Osteoblast (primary cell): ENCODE results near the gene MTERF1. TPM values are rescaled to one million over a fixed set of nuclear protein-coding genes. Genes with fewer than 3 reads are reported as not detected.

ENCODE experiments used
- DNase-seq: peaks from one replicate; pipeline ENCODE4 v3.0.0; 2011; ENCODE audit warnings: low spot score, mixed read lengths; ENCODE audit not compliant: insufficient read length; ENCODE audit errors: missing footprints
- H2AFZ ChIP-seq: 2 replicates; pipeline ENCODE4 v1.6.0; 2011; ENCODE audit warnings: mild to moderate bottlenecking, low read length
- H3K27ac ChIP-seq: 2 replicates; pipeline ENCODE4 v1.5.1; 2011; ENCODE audit warnings: mild to moderate bottlenecking, low read depth, low read length, moderate library complexity
- H3K27me3 ChIP-seq: 2 replicates; pipeline ENCODE4 v1.6.0; 2012; ENCODE audit warnings: mild to moderate bottlenecking, control low read depth, inconsistent platforms, low read length, moderate library complexity; ENCODE audit not compliant: insufficient read depth
- H3K36me3 ChIP-seq: 2 replicates; pipeline ENCODE4 v1.5.1; 2011; ENCODE audit warnings: mild to moderate bottlenecking, low read length, control low read depth, moderate library complexity; ENCODE audit not compliant: insufficient read depth
- H3K4me1 ChIP-seq: 2 replicates; pipeline ENCODE4 v1.5.1; 2011; ENCODE audit warnings: mild to moderate bottlenecking, low read length, control low read depth, moderate library complexity; ENCODE audit not compliant: insufficient read depth
- H3K4me2 ChIP-seq: 2 replicates; pipeline ENCODE4 v1.6.0; 2011; ENCODE audit warnings: mild to moderate bottlenecking, low read length; ENCODE audit not compliant: insufficient read depth
- H3K4me3 ChIP-seq: fragments of 200-600 bp; sonication (generic); 3 replicates; pipeline ENCODE4 v1.5.1; 2012; ENCODE audit warnings: mild to moderate bottlenecking, low read length, inconsistent platforms; ENCODE audit not compliant: insufficient read depth
- H3K79me2 ChIP-seq: 2 replicates; pipeline ENCODE4 v1.6.0; 2012; ENCODE audit warnings: mild to moderate bottlenecking, low read length, control low read depth, inconsistent platforms; ENCODE audit not compliant: insufficient read depth
- H3K9me3 ChIP-seq: 2 replicates; pipeline ENCODE4 v1.5.1; 2011; ENCODE audit warnings: low read depth, low read length, control low read depth
- H4K20me1 ChIP-seq: 2 replicates; pipeline ENCODE4 v1.6.0; 2012; ENCODE audit warnings: mild to moderate bottlenecking, low read length, control low read depth; ENCODE audit not compliant: insufficient read depth
- total RNA-seq: library from RNA; depleted of rRNA; stranded (reverse); fragments of >200 nt; gene quantifications from 2 replicates; pipeline ENCODE4 v1.2.3, GENCODE V29; 2012
- TF ChIP-seq, protein P1 (sequence below): IDR thresholded peaks from 2 replicates; pipeline ENCODE4 v1.5.1; 2011; ENCODE audit warnings: mild to moderate bottlenecking, low read depth, low read length, moderate library complexity; ENCODE audit errors: extremely low read depth

MTERF1 gene
- total RNA-seq, 1 donor, result 13.0 TPM

DNA sequence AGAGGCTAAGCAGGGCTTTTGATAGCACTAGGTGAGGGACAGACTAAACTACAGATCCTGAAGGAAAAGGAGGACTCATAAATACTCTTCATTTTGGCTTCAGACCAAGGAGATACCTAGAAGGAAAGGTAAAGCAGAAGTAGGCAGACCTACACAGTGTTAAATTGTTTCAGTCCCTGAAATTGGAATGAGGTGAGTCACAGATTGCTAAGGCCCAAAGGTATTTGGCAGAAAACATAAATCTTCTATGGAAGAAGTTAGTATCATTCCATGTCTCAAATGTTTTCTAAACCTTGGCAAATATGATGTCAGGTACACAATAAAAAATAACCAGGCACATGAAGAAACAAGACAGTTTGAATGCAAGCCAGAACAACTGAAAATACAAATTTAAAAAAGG, 30.0 kb downstream of the MTERF1 start:
- H3K36me3 ChIP-seq, result no peaks in the 10 kb centered on the region
- TF ChIP-seq, protein P1, sequence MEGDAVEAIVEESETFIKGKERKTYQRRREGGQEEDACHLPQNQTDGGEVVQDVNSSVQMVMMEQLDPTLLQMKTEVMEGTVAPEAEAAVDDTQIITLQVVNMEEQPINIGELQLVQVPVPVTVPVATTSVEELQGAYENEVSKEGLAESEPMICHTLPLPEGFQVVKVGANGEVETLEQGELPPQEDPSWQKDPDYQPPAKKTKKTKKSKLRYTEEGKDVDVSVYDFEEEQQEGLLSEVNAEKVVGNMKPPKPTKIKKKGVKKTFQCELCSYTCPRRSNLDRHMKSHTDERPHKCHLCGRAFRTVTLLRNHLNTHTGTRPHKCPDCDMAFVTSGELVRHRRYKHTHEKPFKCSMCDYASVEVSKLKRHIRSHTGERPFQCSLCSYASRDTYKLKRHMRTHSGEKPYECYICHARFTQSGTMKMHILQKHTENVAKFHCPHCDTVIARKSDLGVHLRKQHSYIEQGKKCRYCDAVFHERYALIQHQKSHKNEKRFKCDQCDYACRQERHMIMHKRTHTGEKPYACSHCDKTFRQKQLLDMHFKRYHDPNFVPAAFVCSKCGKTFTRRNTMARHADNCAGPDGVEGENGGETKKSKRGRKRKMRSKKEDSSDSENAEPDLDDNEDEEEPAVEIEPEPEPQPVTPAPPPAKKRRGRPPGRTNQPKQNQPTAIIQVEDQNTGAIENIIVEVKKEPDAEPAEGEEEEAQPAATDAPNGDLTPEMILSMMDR, result no peak
- no peak overlapping the region for H3K27ac ChIP-seq
- DNase-seq, result no peak
- no peak overlapping the region for H3K4me2 ChIP-seq
- H3K9me3 ChIP-seq, result no peaks in the 10 kb centered on the region
- no peak overlapping the region for H3K4me3 ChIP-seq
- H4K20me1 ChIP-seq, result peaks cover 4% of the 10 kb centered on the region
- H2AFZ ChIP-seq, result no peak overlapping the region
- H3K4me1 ChIP-seq, result peaks cover 10% of the 10 kb centered on the region
- peaks cover 6% of the 10 kb centered on the region for H3K79me2 ChIP-seq
- no peaks in the 10 kb centered on the region for H3K27me3 ChIP-seq

DNA sequence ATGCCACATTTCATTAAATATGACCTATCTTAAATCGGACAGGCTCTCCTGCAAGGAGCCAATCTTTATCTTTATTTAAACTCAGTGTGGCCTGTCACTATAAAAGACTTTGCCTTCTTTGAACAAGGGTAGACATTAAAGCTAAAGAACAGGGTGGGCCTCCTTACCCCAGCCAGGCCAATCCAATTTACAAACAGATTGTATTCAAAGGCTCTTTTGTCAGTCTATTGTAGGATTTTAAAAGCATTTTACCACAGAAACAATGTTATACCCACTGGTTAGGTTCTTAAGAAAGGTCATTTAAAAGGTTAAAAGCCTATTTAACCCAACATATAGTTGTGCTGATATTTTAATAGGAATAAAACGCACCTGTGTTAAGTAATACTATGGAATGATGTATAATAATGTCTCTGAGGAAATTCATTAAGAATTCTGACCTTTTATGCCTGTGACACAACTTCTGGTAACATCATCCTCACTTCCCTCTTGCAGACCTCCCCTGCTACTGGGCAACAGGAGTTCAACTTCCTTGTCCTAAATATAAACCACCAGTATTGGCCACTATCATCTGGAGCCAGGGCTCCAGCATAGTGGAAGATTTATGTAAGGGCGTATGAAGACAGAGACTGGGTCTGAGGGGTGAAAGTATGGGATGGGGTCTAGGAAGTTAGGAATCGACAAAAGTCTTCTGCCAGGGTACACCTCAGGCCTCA, 32.5 kb downstream of the MTERF1 start:
- Histone ChIP-seq H3K4me2 (no peak overlapping the region), H3K36me3 (no peaks in the 10 kb centered on the region), H3K79me2 (peaks cover 4% of the 10 kb centered on the region), H3K4me1 (peaks cover 10% of the 10 kb centered on the region), H2AFZ (no peak overlapping the region), H4K20me1 (peaks cover 4% of the 10 kb centered on the region), H3K27me3 (no peaks in the 10 kb centered on the region), H3K4me3 (no peak overlapping the region), H3K27ac (no peak overlapping the region), H3K9me3 (no peaks in the 10 kb centered on the region)
- TF ChIP-seq, protein P1, result no peak
- no peak for DNase-seq

DNA sequence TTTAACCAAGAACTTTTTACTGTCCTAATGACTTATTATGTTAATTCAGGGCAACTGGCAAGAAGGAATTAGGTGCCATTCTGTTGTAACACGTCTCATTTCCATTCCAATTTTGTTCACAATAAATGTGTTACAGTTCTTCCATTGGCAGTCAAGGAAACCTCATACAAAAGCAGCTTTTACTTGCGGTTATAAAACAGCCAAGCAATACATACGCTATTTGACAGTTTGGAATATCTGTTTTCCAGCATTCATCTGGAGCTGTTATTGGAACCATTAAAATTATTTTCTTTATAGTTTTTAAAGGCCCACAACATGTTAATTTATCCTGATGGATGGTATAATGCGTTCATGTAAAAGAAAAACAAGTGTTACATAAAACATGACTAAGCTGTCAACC, 33.3 kb downstream of the MTERF1 start:
- H3K9me3 ChIP-seq, result no peaks in the 10 kb centered on the region
- TF ChIP-seq, protein P1, result no peak
- peaks cover 4% of the 10 kb centered on the region for H4K20me1 ChIP-seq
- no peaks in the 10 kb centered on the region for H3K36me3 ChIP-seq
- H3K4me2 ChIP-seq, result no peak overlapping the region
- no peak overlapping the region for H3K4me3 ChIP-seq
- H3K27ac ChIP-seq, result no peak overlapping the region
- H3K79me2 ChIP-seq, result peaks cover 4% of the 10 kb centered on the region
- peaks cover 10% of the 10 kb centered on the region for H3K4me1 ChIP-seq
- H3K27me3 ChIP-seq, result no peaks in the 10 kb centered on the region
- no peak overlapping the region for H2AFZ ChIP-seq
- no peak for DNase-seq

DNA sequence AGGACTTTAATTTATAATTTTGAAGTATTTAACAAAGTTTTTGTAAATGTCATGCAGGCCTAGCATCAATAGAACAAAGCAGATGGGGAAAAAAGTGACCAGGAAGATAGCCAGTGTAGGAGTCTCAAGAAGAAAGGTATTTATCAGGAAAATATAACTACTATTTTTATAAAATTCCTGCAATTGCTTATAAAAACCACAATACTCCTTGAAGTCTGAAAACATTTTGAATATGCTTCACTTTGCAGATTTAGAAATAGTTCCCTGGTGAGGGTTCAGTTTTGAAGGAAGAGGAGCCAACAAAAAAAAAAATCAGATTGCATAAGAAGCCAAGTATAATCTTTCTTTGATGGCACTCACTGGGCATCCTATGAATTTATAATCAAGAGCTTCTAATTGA, 34.1 kb downstream of the MTERF1 start:
- H3K4me3 ChIP-seq, result no peak overlapping the region
- no peaks in the 10 kb centered on the region for H3K27me3 ChIP-seq
- TF ChIP-seq, protein P1, result no peak
- H4K20me1 ChIP-seq, result no peaks in the 10 kb centered on the region
- peaks cover 10% of the 10 kb centered on the region for H3K4me1 ChIP-seq
- no peak overlapping the region for H3K27ac ChIP-seq
- no peaks in the 10 kb centered on the region for H3K36me3 ChIP-seq
- no peak for DNase-seq
- H3K79me2 ChIP-seq, result no peaks in the 10 kb centered on the region
- H3K4me2 ChIP-seq, result no peak overlapping the region
- no peaks in the 10 kb centered on the region for H3K9me3 ChIP-seq
- H2AFZ ChIP-seq, result no peak overlapping the region
